ENCODE measurements around the gene CBLB. TPM values are rescaled to one million over a fixed set of nuclear protein-coding genes. Genes with fewer than 3 reads are reported as not detected.

The CBLB gene
- total RNA-seq, 1 donor from 2014 or later: 30.0 TPM

GRCh38 chr3:105904251-105904650, 35.4 kb upstream of the CBLB start:
- no peak overlapping the region for H3K4me3 ChIP-seq (ENCODE audit: low read depth, low read length)
- no peaks in the 10 kb centered on the region for H3K36me3 ChIP-seq (ENCODE audit: control insufficient read depth, insufficient read depth, low read length)
- FAIRE-seq (no peak), DNase-seq (ENCODE audit: low read depth) (no peak)
- TF ChIP-seq CTCF (IDR thresholded peaks at IDR 0.05; ENCODE audit: insufficient read depth, low read length, severe bottlenecking): no peak
- no peaks in the 10 kb centered on the region for H3K27me3 ChIP-seq (ENCODE audit: control insufficient read depth, insufficient read depth, low read length)

- Histone ChIP-seq H3K4me3 (ENCODE audit: low read depth, low read length) (no peak overlapping the region), H3K27me3 (ENCODE audit: control insufficient read depth, insufficient read depth, low read length) (no peaks in the 10 kb centered on the region), H3K36me3 (ENCODE audit: control insufficient read depth, insufficient read depth, low read length) (no peaks in the 10 kb centered on the region)
- FAIRE-seq (no peak), DNase-seq (ENCODE audit: low read depth) (peak; percentile 84)
- no peak for TF ChIP-seq CTCF (IDR thresholded peaks at IDR 0.05; ENCODE audit: insufficient read depth, low read length, severe bottlenecking)
Observed at GRCh38 chr3:105899516-105899915, 30.7 kb upstream of the CBLB start.

- no peak for TF ChIP-seq CTCF (IDR thresholded peaks at IDR 0.05; ENCODE audit: insufficient read depth, low read length, severe bottlenecking)
- Histone ChIP-seq H3K27me3 (ENCODE audit: control insufficient read depth, insufficient read depth, low read length) (no peaks in the 10 kb centered on the region), H3K4me3 (ENCODE audit: low read depth, low read length) (no peak overlapping the region), H3K36me3 (ENCODE audit: control insufficient read depth, insufficient read depth, low read length) (no peaks in the 10 kb centered on the region)
- DNase-seq (ENCODE audit: low read depth) (no peak), FAIRE-seq (no peak)
Observed at GRCh38 chr3:105891101-105891500, 22.3 kb upstream of the CBLB start.

GRCh38 chr3:105888621-105889579, 20.1 kb upstream of the CBLB start:
- H3K4me3 ChIP-seq (ENCODE audit: low read depth, low read length): no peak overlapping the region
- FAIRE-seq (no peak), DNase-seq (ENCODE audit: low read depth) (no peak)
- TF ChIP-seq CTCF (IDR thresholded peaks at IDR 0.05; ENCODE audit: insufficient read depth, low read length, severe bottlenecking): no peak
- H3K36me3 ChIP-seq (ENCODE audit: control insufficient read depth, insufficient read depth, low read length): no peaks in the 10 kb centered on the region
- H3K27me3 ChIP-seq (ENCODE audit: control insufficient read depth, insufficient read depth, low read length): no peaks in the 10 kb centered on the region

GRCh38 chr3:105885256-105885655, 16.4 kb upstream of the CBLB start:
- FAIRE-seq: no peak
- no peak for DNase-seq (ENCODE audit: low read depth)
- Histone ChIP-seq H3K36me3 (ENCODE audit: control insufficient read depth, insufficient read depth, low read length) (no peaks in the 10 kb centered on the region), H3K4me3 (ENCODE audit: low read depth, low read length) (no peak overlapping the region), H3K27me3 (ENCODE audit: control insufficient read depth, insufficient read depth, low read length) (no peaks in the 10 kb centered on the region)
- TF ChIP-seq CTCF (IDR thresholded peaks at IDR 0.05; ENCODE audit: insufficient read depth, low read length, severe bottlenecking): no peak
